Karpas-422 (cell line): ENCODE measurements around the gene CD9. TPM values are rescaled to one million over a fixed set of nuclear protein-coding genes. Genes with fewer than 3 reads are reported as not detected.

Experiments
- DNase-seq: peaks from one replicate; pipeline ENCODE4 v3.0.0-alpha.2; 2015
- H2AFZ ChIP-seq: fragments of 200-600 bp; sonication (generic); 2 replicates; pipeline ENCODE4 v1.6.1; 2014; ENCODE audit warnings: antibody characterized with exemption, low read length, mixed read lengths
- H3K27ac ChIP-seq: fragments of 200-600 bp; sonication (generic); 2 replicates; pipeline ENCODE4 v1.5.1; 2014; ENCODE audit warnings: mild to moderate bottlenecking, low read length, moderate library complexity
- H3K27me3 ChIP-seq: fragments of 200-600 bp; sonication (generic); 2 replicates; pipeline ENCODE4 v1.6.1; 2014; ENCODE audit warnings: low read length, mixed read lengths
- H3K36me3 ChIP-seq: fragments of 200-600 bp; sonication (generic); 2 replicates; pipeline ENCODE4 v1.6.1; 2014; ENCODE audit warnings: low read length, mixed read lengths; ENCODE audit not compliant: insufficient read depth
- H3K4me1 ChIP-seq: fragments of 200-600 bp; sonication (generic); 2 replicates; pipeline ENCODE4 v1.6.1; 2014; ENCODE audit warnings: mild to moderate bottlenecking, low read length, mixed read lengths
- H3K4me2 ChIP-seq: fragments of 200-600 bp; sonication (generic); 2 replicates; pipeline ENCODE4 v1.6.1; 2014; ENCODE audit warnings: low read length, low read depth, mild to moderate bottlenecking; ENCODE audit not compliant: poor library complexity, severe bottlenecking
- H3K4me3 ChIP-seq: fragments of 200-600 bp; sonication (generic); 2 replicates; pipeline ENCODE4 v1.5.1; 2014; ENCODE audit warnings: mild to moderate bottlenecking, antibody characterized with exemption, low read length, mixed read lengths
- H3K79me2 ChIP-seq: fragments of 200-600 bp; sonication (generic); 2 replicates; pipeline ENCODE4 v1.6.1; 2014; ENCODE audit warnings: mild to moderate bottlenecking, low read length, mixed read lengths
- H3K9ac ChIP-seq: fragments of 200-600 bp; sonication (generic); 2 replicates; pipeline ENCODE4 v1.6.0; 2014; ENCODE audit warnings: low read length
- H3K9me2 ChIP-seq: fragments of 200-600 bp; sonication (generic), shearing (Covaris generic); replicated peaks from 2 replicates; pipeline ENCODE4 v1.6.0; 2014; ENCODE audit warnings: mild to moderate bottlenecking, low read length, moderate library complexity; ENCODE audit not compliant: insufficient read depth
- H3K9me3 ChIP-seq: fragments of 300-700, 200-600 bp; sonication (generic); 2 replicates; pipeline ENCODE4 v1.6.1; 2014; ENCODE audit warnings: low read length, mixed read lengths
- H4K20me1 ChIP-seq: fragments of 200-600 bp; sonication (generic); 2 replicates; pipeline ENCODE4 v1.6.1; 2014; ENCODE audit warnings: mild to moderate bottlenecking, antibody characterized with exemption, low read length, low read depth; ENCODE audit not compliant: insufficient read depth
- total RNA-seq: library from RNA; depleted of rRNA; stranded (reverse); fragments of >200 nt; shearing (Covaris generic); gene quantifications from 2 replicates; pipeline ENCODE4 v1.2.3, GENCODE V29; 2014; ENCODE audit warnings: low replicate concordance

The CD9 gene
- total RNA-seq, 1 experiment from 2014 or later = not detected

DNA sequence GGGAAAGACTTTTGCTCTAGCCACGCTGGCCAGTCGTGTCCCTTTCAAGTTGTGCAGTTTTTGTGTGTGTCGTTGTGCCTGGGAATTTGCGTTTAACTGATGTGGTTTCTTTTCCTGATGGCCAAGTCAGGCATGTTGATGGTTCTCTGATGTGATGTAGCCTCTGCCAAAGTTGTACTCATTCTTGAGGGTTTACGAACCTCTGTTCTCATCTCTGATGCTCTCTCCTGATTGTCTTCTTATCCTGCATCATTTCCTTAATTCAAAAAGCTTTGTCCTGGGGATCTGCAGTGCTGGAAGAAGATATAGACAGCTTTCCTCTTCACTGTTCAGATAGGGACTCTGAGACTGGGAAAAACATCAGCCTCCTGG, 25.4 kb downstream of the CD9 start:
- Histone ChIP-seq H3K4me3 (no peak overlapping the region), H2AFZ (no peak overlapping the region), H3K9ac (no peak overlapping the region), H3K36me3 (no peaks in the 10 kb centered on the region), H3K4me1 (peaks cover 3% of the 10 kb centered on the region), H3K4me2 (no peak overlapping the region), H3K9me3 (no peaks in the 10 kb centered on the region), H3K9me2 (no peaks in the 10 kb centered on the region), H3K27me3 (no peaks in the 10 kb centered on the region), H3K27ac (no peak overlapping the region), H3K79me2 (no peaks in the 10 kb centered on the region), H4K20me1 (no peaks in the 10 kb centered on the region)
- DNase-seq = no peak

DNA sequence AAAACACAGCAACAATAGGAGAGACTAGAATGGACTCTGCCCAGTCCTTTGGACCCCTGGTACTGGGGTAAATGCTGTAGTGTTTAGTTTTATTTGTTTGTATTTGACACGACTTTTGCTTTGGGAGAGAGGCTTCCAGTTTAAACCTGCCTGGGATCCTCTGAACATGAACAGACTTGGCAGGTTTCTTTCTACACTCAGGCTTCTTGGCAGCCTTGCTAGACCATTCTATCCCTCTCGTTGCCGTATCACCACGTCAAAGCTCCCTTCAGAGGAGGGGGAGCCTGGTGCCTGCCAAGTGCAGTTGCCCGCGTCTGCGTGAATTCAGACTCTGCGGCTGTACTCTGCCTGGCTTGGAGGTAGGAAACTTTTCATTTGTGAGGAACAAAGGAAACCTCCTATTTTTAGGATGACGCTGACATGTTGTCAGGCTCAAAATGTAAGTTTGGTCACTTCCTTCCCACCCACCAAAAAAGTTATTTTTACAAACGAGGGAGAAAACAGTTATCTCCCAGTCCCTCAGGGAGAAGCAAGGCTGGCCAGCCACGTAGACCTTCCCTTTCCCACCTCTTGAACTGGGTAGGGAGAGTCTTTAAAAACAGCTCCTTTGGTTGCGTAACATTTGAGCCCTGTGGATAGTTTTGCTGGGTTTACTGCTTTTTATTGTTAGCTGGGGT, 25.9 kb downstream of the CD9 start:
- H2AFZ ChIP-seq = no peak overlapping the region
- H3K79me2 ChIP-seq = no peaks in the 10 kb centered on the region
- H3K9ac ChIP-seq = no peak overlapping the region

DNA sequence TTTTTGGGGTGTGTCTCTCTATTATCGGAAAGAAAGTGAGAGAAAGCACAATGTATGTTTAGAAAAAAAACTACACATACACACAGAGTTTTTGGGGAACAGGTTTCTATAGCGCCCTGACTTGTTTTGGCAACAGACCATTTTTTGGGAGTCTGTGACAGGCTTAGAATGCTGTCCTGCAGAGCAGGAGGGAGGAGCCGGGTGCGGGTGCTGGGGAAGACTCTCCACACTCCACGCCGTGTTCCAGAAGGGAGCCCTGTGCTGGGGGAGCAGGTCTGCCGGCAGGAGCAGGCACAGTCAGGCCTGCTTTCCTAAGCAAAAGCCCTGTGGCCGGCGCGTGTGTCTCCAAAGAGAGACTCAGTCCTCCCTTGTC, 26.5 kb downstream of the CD9 start:
- Histone ChIP-seq H3K27ac (no peak overlapping the region), H3K36me3 (no peaks in the 10 kb centered on the region), H3K27me3 (no peaks in the 10 kb centered on the region), H3K9ac (no peak overlapping the region), H3K4me2 (no peak overlapping the region), H3K4me1 (peaks cover 7% of the 10 kb centered on the region), H3K9me2 (no peaks in the 10 kb centered on the region), H4K20me1 (no peaks in the 10 kb centered on the region), H3K4me3 (no peak overlapping the region), H2AFZ (no peak overlapping the region), H3K9me3 (no peaks in the 10 kb centered on the region), H3K79me2 (no peaks in the 10 kb centered on the region)
- DNase-seq = no peak

More for the DNA sequence above, 25.9 kb downstream of the CD9 start:
- no peaks in the 10 kb centered on the region for H3K9me2 ChIP-seq
- H3K9me3 ChIP-seq = no peaks in the 10 kb centered on the region
- H3K27me3 ChIP-seq = no peaks in the 10 kb centered on the region
- no peak overlapping the region for H3K27ac ChIP-seq
- no peak overlapping the region for H3K4me3 ChIP-seq
- no peak for DNase-seq
- no peaks in the 10 kb centered on the region for H3K36me3 ChIP-seq
- H3K4me1 ChIP-seq = peaks cover 7% of the 10 kb centered on the region
- H4K20me1 ChIP-seq = no peaks in the 10 kb centered on the region
- no peak overlapping the region for H3K4me2 ChIP-seq

DNA sequence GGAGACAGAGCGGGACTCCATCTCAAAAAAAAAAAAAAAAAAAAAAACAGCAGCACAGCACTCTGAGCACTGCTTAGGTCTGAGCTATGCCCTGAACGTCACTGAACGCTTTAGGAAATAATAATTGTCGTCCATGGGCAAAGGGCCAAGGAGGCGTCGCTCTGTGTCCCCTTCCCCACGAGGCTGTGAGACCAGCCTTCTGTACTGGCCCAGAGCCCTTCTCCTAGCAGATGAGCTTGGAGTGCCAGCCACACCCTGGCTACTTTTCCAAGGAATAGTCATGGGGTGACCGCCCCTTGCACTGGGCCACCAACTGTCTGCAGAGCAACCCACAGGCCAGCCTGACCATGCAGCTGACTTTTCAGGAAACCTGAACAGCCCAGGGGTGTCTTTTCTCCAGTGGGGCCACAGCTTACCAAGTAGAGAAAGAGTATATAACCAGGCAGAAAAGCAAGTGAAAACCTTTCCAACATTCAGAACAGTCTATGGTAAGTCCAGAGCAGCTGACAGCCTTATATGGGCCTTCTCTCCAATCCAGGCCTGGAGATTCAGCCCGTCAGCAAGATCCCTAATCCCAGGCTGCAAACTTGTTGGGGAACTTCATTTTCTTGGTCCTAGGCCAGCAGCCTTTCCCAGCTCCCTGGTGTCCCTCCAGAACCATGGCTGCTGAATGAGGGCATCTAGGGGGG, 28.5 kb downstream of the CD9 start:
- no peaks in the 10 kb centered on the region for H3K9me3 ChIP-seq
- H3K4me1 ChIP-seq = peaks cover 7% of the 10 kb centered on the region
- H3K27me3 ChIP-seq = no peaks in the 10 kb centered on the region
- no peaks in the 10 kb centered on the region for H3K79me2 ChIP-seq
- no peak overlapping the region for H3K27ac ChIP-seq
- H3K9me2 ChIP-seq = no peaks in the 10 kb centered on the region
- no peak overlapping the region for H3K4me3 ChIP-seq
- no peaks in the 10 kb centered on the region for H4K20me1 ChIP-seq
- DNase-seq = no peak
- H3K9ac ChIP-seq = no peak overlapping the region
- no peak overlapping the region for H2AFZ ChIP-seq
- H3K4me2 ChIP-seq = no peak overlapping the region
- H3K36me3 ChIP-seq = no peaks in the 10 kb centered on the region

DNA sequence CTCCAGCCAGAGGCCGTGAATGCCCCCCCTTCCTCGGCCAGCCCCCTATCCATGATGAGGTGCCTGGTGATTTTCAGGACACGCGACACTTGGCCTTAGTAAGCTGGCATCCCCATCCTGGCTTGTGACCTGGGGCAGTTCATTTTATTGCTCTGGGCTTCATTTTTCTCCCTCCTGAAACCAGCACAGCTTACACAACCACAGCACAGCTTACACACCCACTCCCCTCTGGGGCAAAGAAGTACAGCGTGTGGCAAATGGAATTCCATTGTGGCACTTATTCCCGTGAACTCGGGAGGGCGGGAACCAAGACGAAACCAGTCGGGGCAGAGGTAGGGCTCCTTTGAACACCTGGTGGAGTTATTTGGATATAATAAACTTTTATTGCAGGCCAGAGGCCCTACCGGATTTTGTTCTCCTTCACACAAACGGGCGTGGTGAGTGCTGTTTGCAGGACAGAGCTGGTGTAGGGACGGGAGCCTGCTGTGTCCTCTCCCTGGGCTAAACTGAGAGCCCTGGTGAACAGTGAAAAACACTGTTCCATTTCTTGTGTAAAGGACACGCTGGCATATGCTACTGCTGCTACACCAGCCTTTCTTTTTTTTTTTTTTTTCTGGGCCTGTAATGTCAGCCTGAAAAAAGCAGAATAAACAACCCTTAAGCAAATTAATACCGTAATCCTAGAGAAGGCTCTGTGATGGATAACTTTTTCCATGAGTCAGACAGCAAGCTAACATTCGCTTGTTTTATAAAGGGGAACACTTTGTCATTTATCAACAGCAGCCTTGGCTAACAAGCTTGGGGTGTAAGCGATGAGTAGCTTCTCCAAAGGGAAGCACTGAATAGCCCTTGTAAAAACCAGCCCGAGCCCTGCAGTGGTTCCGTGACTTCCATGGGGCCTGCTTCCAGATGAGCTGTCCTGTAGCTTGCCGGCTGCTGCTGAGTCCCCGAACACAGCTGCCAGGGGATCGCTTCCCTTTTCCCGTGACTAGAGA, 29.3 kb downstream of the CD9 start:
- no peak overlapping the region for H3K9ac ChIP-seq
- H3K27me3 ChIP-seq = no peaks in the 10 kb centered on the region
- no peak overlapping the region for H3K27ac ChIP-seq
- no peaks in the 10 kb centered on the region for H3K9me2 ChIP-seq
- no peak overlapping the region for H3K4me3 ChIP-seq
- no peak overlapping the region for H3K4me2 ChIP-seq
- no peak overlapping the region for H2AFZ ChIP-seq
- no peaks in the 10 kb centered on the region for H3K79me2 ChIP-seq
- H3K36me3 ChIP-seq = no peaks in the 10 kb centered on the region
- H3K9me3 ChIP-seq = no peaks in the 10 kb centered on the region
- H4K20me1 ChIP-seq = no peaks in the 10 kb centered on the region
- H3K4me1 ChIP-seq = peaks cover 7% of the 10 kb centered on the region
- no peak for DNase-seq

DNA sequence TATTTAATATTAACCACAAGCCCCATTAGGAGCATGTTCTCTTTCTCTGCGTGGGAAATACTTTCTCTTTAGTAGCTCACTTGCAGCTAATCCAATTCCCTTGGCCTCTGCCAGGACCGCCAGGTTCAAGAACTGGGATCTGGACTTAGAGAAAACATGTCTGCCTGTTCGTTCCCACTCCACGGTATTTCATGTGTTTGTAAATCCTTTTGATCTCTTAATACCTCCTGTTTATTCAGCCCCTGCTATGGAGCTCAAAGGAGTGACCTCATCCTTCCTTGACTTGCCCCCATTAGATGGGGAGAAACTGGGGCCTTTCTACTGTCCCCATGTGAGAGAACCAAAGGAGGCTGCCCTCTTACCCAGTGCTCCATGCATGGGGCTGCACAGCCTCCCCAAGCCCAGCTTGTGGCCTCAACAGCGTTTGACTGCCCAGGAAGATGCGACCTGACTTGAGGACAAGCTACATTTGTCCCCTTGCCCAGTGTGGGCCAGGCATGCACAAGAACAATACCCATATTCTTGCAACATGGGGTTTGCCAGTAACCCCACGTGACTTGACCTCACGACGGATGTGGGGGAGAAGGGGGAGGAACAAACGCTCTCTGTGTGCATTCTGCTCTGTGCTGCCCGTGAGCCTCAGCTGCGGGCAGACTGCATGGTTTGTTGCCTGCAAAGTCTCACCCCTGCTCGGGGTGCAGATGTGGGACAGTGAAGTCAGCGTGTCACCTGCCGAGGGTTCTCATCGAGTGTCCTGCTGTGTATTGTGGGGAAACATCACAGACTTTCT, 30.3 kb downstream of the CD9 start:
- Histone ChIP-seq H4K20me1 (no peaks in the 10 kb centered on the region), H3K36me3 (no peaks in the 10 kb centered on the region), H3K4me3 (no peak overlapping the region), H3K27me3 (no peaks in the 10 kb centered on the region), H3K9ac (no peak overlapping the region), H3K9me2 (no peaks in the 10 kb centered on the region), H3K27ac (no peak overlapping the region), H3K9me3 (no peaks in the 10 kb centered on the region), H3K4me1 (peaks cover 7% of the 10 kb centered on the region), H3K4me2 (no peak overlapping the region), H3K79me2 (no peaks in the 10 kb centered on the region), H2AFZ (peak overlapping the region; percentile 7; the same call in 1 of the 2 replicates)
- peak; percentile 63 for DNase-seq

DNA sequence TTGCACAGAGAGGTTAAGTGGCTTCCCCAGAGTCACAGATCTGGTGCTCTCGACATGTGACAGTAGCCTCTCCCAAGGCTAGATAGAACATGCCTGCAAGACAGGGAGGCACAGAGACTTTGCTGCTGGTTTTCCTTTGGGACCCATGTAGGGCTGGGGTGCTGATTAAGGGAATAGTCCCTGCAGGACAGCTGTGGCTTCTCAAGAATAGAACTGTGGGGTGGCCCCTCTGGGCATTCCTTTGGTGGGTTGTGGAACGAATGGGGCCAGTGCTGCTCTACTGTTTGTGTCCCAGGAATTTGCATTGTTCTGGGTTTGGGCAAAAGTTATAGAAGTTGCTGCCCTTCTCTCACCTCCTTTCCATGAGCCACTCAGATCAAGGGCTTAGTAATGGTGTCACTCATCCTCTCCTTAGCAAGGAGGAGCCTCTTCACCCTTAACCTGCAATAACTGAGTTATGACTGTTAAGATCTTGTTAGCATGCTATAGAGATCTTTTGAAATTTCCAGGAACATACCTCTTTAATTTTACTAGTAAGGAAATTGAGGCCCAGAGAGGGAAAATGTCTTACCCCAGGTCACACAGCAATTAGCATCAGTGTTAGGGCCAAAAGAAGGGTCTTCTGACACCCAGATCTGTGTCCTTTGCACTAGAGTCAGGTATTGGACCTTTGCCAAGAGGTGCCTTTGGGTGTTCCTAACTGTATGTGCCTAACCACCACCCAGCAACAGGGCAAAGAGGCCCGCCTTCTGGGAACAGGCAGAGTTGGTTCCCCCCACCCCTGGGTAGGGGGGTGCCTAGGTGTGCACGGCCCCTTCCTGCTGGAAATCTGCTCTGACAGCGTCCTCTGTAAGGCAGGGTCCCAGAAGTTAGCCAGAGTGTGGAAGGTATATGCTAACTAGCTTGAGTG, 31.4 kb downstream of the CD9 start:
- Histone ChIP-seq H3K79me2 (no peaks in the 10 kb centered on the region), H3K27me3 (no peaks in the 10 kb centered on the region), H3K27ac (no peak overlapping the region), H4K20me1 (no peaks in the 10 kb centered on the region), H3K9me3 (no peaks in the 10 kb centered on the region), H3K4me2 (no peak overlapping the region), H3K9ac (no peak overlapping the region), H3K9me2 (no peaks in the 10 kb centered on the region), H3K4me1 (peaks cover 7% of the 10 kb centered on the region), H3K36me3 (no peaks in the 10 kb centered on the region), H3K4me3 (no peak overlapping the region), H2AFZ (no peak overlapping the region)
- DNase-seq = no peak
